B cell (primary cell): ENCODE data around the gene TOR2A. TPM values are rescaled to one million over a fixed set of nuclear protein-coding genes. Genes with fewer than 3 reads are reported as not detected.

Source experiments
- ATAC-seq: fragments of 200-7000 bp; cut with Tn5 transposase; one replicate; pipeline ENCODE4 v1.10.0; 2021; ENCODE audit warnings: low read depth, mild to moderate bottlenecking, moderate number of reproducible peaks, moderate library complexity
- CTCF ChIA-PET: fragments of 350-600 bp; sonication (Branson Sonifier 250); formaldehyde crosslinking; loops from one replicate; lab custom pipeline; 2021; ENCODE audit warnings: antibody characterized with exemption, inconsistent platforms; lab: Charles Lee
- POLR2A ChIA-PET: fragments of 350-600 bp; sonication (Branson Sonifier 250); formaldehyde crosslinking; loops from one replicate; lab custom pipeline; 2021; ENCODE audit warnings: antibody characterized with exemption; lab: Charles Lee
- DNase-seq: peaks from one replicate; pipeline ENCODE4 v3.0.0; 2013
- H2AFZ ChIP-seq: 2 replicates; pipeline ENCODE4 v1.6.1; 2012; ENCODE audit warnings: mild to moderate bottlenecking, low read depth, low read length; ENCODE audit not compliant: insufficient read depth, poor library complexity, severe bottlenecking
- H3K27ac ChIP-seq, 2 donors: 1 replicate in 1 of 2; 2 replicates in 1 of 2; pipeline ENCODE4 v1.5.1; 2012 to 2013; ENCODE audit warnings: low read length in 2 of 2, mild to moderate bottlenecking in 2 of 2, moderate library complexity in 1 of 2
- H3K27me3 ChIP-seq, 4 experiments: fragments of 200-600 bp in 1 of 4; sonication (generic) in 1 of 4; replicated peaks in 1 of 4; 1 replicate in 2 of 4; 2 replicates in 2 of 4; pipeline versions ENCODE4 v1.6.1 to v1.7.0; 2013 to 2016; ENCODE audit warnings: low read length in 3 of 4, mild to moderate bottlenecking in 2 of 4, mixed read lengths in 1 of 4, moderate library complexity in 1 of 4; ENCODE audit not compliant: insufficient read depth in 4 of 4, control insufficient read depth in 3 of 4; ENCODE audit errors: control extremely low read depth in 1 of 4
- H3K36me3 ChIP-seq, 2 experiments: replicated peaks in 1 of 2; 1 replicate in 1 of 2; 2 replicates in 1 of 2; pipeline versions ENCODE4 v1.6.1 to v1.7.1; 2013; ENCODE audit warnings: low read length in 1 of 2; ENCODE audit not compliant: insufficient read depth in 2 of 2, control insufficient read depth in 1 of 2; ENCODE audit errors: control extremely low read depth in 1 of 2, extremely low read depth in 1 of 2
- H3K4me1 ChIP-seq, 2 donors: fragments of 200-600 bp in 1 of 2; sonication (generic) in 1 of 2; 1 replicate in 1 of 2; 2 replicates in 1 of 2; pipeline versions ENCODE4 v1.5.1 to v1.6.1; 2013 to 2017; ENCODE audit warnings: low read length in 2 of 2; ENCODE audit not compliant: control insufficient read depth in 2 of 2, insufficient read depth in 2 of 2
- H3K4me2 ChIP-seq: replicated peaks from 2 replicates; pipeline ENCODE3; 2012; ENCODE audit warnings: mild to moderate bottlenecking, low read depth, low read length; ENCODE audit not compliant: poor library complexity, severe bottlenecking
- H3K4me3 ChIP-seq, 5 experiments: fragments of 200-600 bp in 1 of 5; sonication (generic) in 1 of 5; 1 replicate in 3 of 5; 2 replicates in 2 of 5; pipeline versions ENCODE4 v1.5.1 to v1.7.0; 2011 to 2016; ENCODE audit warnings: low read length in 4 of 5, mild to moderate bottlenecking in 4 of 5, low read depth in 2 of 5, control low read depth in 1 of 5, moderate library complexity in 1 of 5; ENCODE audit not compliant: insufficient read depth in 1 of 5; ENCODE audit errors: control extremely low read depth in 1 of 5, extremely low read depth in 1 of 5
- H3K79me2 ChIP-seq: fragments of 200-600 bp; sonication (generic); one replicate; pipeline ENCODE4 v1.6.0; 2016; ENCODE audit warnings: low read length; ENCODE audit not compliant: control insufficient read depth, insufficient read depth
- H3K9ac ChIP-seq: fragments of 200-600 bp; sonication (generic); 2 replicates; pipeline ENCODE4 v1.6.1; 2017; ENCODE audit warnings: mild to moderate bottlenecking, low read length, moderate library complexity
- H3K9me3 ChIP-seq, 3 donors: one replicate each; pipeline versions ENCODE4 v1.6.1 to v1.7.1; 2013; ENCODE audit warnings: low read length in 2 of 3; ENCODE audit not compliant: control insufficient read depth in 2 of 3, insufficient read depth in 1 of 3; ENCODE audit errors: control extremely low read depth in 1 of 3
- H4K20me1 ChIP-seq: 2 replicates; pipeline ENCODE4 v1.6.0; 2012; ENCODE audit warnings: mild to moderate bottlenecking, low read length; ENCODE audit not compliant: insufficient read depth, control insufficient read depth, poor library complexity, severe bottlenecking
- H3K27ac Mint-ChIP-seq: one replicate; pipeline ENCODE4 v1.8.0; 2021; ENCODE audit warnings: mixed read lengths
- H3K27me3 Mint-ChIP-seq: one replicate; pipeline ENCODE4 v1.8.0; 2021; ENCODE audit warnings: mixed read lengths
- H3K4me1 Mint-ChIP-seq: one replicate; pipeline ENCODE4 v1.8.0; 2021; ENCODE audit warnings: mixed read lengths
- H3K4me3 Mint-ChIP-seq: one replicate; pipeline ENCODE4 v1.8.0; 2021; ENCODE audit warnings: mixed read lengths
- H3K9me3 Mint-ChIP-seq: one replicate; pipeline ENCODE4 v1.8.0; 2022; ENCODE audit warnings: mixed read lengths; ENCODE audit not compliant: insufficient read depth
- EZH2 ChIP-seq: IDR thresholded peaks from 2 replicates; pipeline ENCODE4 v1.6.1; 2012; ENCODE audit warnings: borderline replicate concordance, low read depth, mild to moderate bottlenecking, moderate library complexity, low read length; ENCODE audit not compliant: insufficient read depth, poor library complexity, severe bottlenecking
- WGBS: methylation state at CpG from one replicate; pipeline ENCODE4 v1.1.5; 2013; ENCODE audit warnings: missing lambda C conversion rate; ENCODE audit not compliant: insufficient coverage; 5-methylcytosine and 5-hydroxymethylcytosine counted together
- intact Hi-C: fragments of 100-400 bp; cut with micrococcal nuclease; formaldehyde crosslinking; loops from one replicate; pipeline ENCODE4 v1.10.0; 2022
- polyA plus RNA-seq: library from polyadenylated mRNA; depleted of rRNA; stranded (reverse); fragments of >200 nt; gene quantifications from 2 replicates; pipeline ENCODE4 v1.2.3, GENCODE V29; 2012
- total RNA-seq, 2 donors: library from RNA; stranded (reverse); fragments of 120-200 nt in 1 of 2; gene quantifications; 1 replicate in 1 of 2; 2 replicates in 1 of 2; pipeline versions ENCODE4 v1.2.3 to v1.2.4, GENCODE V29; 2013 to 2022
- TF ChIP-seq, protein P1 (sequence below): fragments of 200-600 bp; IDR thresholded peaks from one replicate; pipeline ENCODE4 v1.8.0; 2022; ENCODE audit warnings: antibody characterized with exemption, mild to moderate bottlenecking

The TOR2A gene
- total and polyA plus RNA-seq, 2 donors (not counting 1 experiment from before 2014, with no cell fraction given): 15.8 to 26.5 TPM

- Mint-ChIP-seq H3K9me3 (no peaks in the 10 kb centered on the region), H3K4me3 (no peak overlapping the region), H3K27ac (no peak overlapping the region), H3K4me1 (no peaks in the 10 kb centered on the region), H3K27me3 (no peaks in the 10 kb centered on the region)
- intact Hi-C loops: no loop called here
- no peak overlapping the region for H3K9ac ChIP-seq
- no peak overlapping the region for H3K27ac ChIP-seq
- no peaks in the 10 kb centered on the region for H3K27me3 ChIP-seq
- TF ChIP-seq, protein P1, sequence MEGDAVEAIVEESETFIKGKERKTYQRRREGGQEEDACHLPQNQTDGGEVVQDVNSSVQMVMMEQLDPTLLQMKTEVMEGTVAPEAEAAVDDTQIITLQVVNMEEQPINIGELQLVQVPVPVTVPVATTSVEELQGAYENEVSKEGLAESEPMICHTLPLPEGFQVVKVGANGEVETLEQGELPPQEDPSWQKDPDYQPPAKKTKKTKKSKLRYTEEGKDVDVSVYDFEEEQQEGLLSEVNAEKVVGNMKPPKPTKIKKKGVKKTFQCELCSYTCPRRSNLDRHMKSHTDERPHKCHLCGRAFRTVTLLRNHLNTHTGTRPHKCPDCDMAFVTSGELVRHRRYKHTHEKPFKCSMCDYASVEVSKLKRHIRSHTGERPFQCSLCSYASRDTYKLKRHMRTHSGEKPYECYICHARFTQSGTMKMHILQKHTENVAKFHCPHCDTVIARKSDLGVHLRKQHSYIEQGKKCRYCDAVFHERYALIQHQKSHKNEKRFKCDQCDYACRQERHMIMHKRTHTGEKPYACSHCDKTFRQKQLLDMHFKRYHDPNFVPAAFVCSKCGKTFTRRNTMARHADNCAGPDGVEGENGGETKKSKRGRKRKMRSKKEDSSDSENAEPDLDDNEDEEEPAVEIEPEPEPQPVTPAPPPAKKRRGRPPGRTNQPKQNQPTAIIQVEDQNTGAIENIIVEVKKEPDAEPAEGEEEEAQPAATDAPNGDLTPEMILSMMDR: no peak
- TF ChIP-seq EZH2: no peak
- no peak for DNase-seq
- H3K79me2 ChIP-seq: no peaks in the 10 kb centered on the region
- ChIA-PET POLR2A (no interaction called here), CTCF (no interaction called here)
- H3K36me3 ChIP-seq: no peaks in the 10 kb centered on the region
- no peaks in the 10 kb centered on the region for H3K4me1 ChIP-seq
- ATAC-seq: no peak
- no peak overlapping the region for H3K4me3 ChIP-seq
- no peaks in the 10 kb centered on the region for H3K9me3 ChIP-seq
- 92% methylated on average over 11 of the region's 20 CpGs for WGBS
- H3K4me2 ChIP-seq: no peak overlapping the region
- H4K20me1 ChIP-seq: no peaks in the 10 kb centered on the region
- no peak overlapping the region for H2AFZ ChIP-seq
Measured at GRCh38 chr9:127692071-127692470, 43.0 kb downstream of the TOR2A start.

DNA sequence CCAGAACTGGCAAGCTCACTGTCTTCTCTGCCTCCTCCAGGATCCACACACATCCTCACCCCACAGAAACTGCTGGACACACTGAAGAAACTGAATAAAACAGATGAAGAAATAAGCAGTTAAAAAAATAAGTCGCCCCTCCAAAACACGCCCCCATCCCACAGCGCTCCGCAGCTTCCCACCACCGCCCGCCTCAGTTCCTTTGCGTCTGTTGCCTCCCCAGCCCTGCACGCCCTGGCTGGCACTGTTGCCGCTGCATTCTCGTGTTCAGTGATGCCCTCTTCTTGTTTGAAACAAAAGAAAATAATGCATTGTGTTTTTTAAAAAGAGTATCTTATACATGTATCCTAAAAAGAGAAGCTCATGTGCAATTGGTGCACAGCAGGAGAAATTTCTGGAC, 44.4 kb downstream of the TOR2A start:
- H3K27ac ChIP-seq: no peak overlapping the region
- H3K79me2 ChIP-seq: no peaks in the 10 kb centered on the region
- POLR2A ChIA-PET: interaction anchor here (0.6 kb wide), 1 partner anchor 179 kb away, joined by 5 read pairs; no protein-coding TSS in a partner anchor
- no peak overlapping the region for H3K4me3 ChIP-seq
- intact Hi-C loops: no loop called here
- H3K4me2 ChIP-seq: no peak overlapping the region
- no peaks in the 10 kb centered on the region for H3K27me3 ChIP-seq
- ATAC-seq (no peak), DNase-seq (no peak)
- no peak overlapping the region for H3K9ac ChIP-seq
- 100% methylated on average over 3 of the region's 10 CpGs for WGBS
- Mint-ChIP-seq H3K4me3 (no peak overlapping the region), H3K9me3 (no peaks in the 10 kb centered on the region), H3K27me3 (no peaks in the 10 kb centered on the region), H3K27ac (no peak overlapping the region), H3K4me1 (no peaks in the 10 kb centered on the region)
- no peak overlapping the region for H2AFZ ChIP-seq
- TF ChIP-seq, protein P1: no peak
- no peak for TF ChIP-seq EZH2
- CTCF ChIA-PET: no interaction called here
- H3K4me1 ChIP-seq: no peaks in the 10 kb centered on the region
- no peaks in the 10 kb centered on the region for H4K20me1 ChIP-seq
- no peaks in the 10 kb centered on the region for H3K36me3 ChIP-seq
- no peaks in the 10 kb centered on the region for H3K9me3 ChIP-seq
